Measurements from ENCODE around the gene SND1. TPM values are rescaled to one million over a fixed set of nuclear protein-coding genes. Genes with fewer than 3 reads are reported as not detected.

SND1 gene
- total and polyA plus RNA-seq, 4 donors: 59.4 to 214 (median 84.1) TPM

DNA sequence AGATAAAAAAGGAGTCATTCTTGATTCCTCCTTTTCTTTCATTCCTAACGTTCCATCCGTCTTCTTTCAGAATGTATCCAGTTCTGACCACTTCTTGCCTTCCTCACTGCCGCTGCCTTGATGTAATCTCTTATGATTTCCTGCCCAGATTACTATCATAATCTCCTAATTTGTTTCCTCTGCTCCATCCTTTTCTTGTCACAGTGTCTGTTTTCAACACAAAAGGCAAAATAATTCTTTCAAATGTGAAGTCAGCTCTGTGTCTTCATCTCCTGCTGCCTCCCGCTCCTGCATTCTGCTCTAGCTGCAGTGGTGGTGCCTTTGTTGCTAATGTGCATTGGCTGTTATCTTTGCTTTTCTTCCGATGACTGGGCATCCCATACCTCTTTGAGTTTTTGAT is 150.9 kb downstream of the SND1 start (continued):
- TF ChIP-seq, protein P1, sequence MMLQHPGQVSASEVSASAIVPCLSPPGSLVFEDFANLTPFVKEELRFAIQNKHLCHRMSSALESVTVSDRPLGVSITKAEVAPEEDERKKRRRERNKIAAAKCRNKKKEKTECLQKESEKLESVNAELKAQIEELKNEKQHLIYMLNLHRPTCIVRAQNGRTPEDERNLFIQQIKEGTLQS (IDR thresholded peaks at IDR 0.05): no peak
- TF ChIP-seq FOXA1 (IDR thresholded peaks at IDR 0.05): no peak

DNA sequence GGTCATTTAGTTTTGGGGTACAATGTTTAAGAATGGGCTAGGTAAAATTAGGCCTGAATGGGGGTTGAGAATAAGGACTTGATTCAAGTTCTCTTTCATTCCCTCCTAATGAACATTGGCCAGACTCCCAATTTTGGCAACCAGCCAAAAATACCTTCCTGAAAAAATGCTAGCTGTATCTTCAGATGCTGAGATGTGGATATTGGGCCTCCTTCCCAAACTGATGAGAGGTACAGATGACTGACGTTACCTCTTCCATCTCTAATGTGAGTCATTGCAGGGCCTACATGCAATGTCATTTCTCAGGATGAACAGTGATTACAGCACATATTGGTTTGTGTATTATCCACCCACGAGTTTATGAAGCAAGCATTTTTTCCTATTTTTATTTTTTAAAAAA is 151.6 kb downstream of the SND1 start:
- Histone ChIP-seq H3K4me3 (ENCODE audit: low read depth in 1 of 3, low read length in 3 of 3) (no peak overlapping the region), H3K9me3 (ENCODE audit: control insufficient read depth in 4 of 4, low read length in 3 of 4) (no peaks in the 10 kb centered on the region), H3K36me3 (ENCODE audit: control insufficient read depth in 4 of 4, insufficient read depth in 3 of 4, low read depth in 1 of 4, low read length in 3 of 4) (peaks cover 0 to 13% (median 2%) of the 10 kb centered on the region in 4 donors), H3K27ac (ENCODE audit: low read depth in 1 of 2, low read length in 2 of 2) (no peak overlapping the region), H3K27me3 (ENCODE audit: control insufficient read depth in 4 of 4, insufficient read depth in 4 of 4, low read length in 3 of 4) (no peaks in the 10 kb centered on the region), H3K9ac (ENCODE audit: low read depth in 1 of 2, low read length in 2 of 2) (no peak overlapping the region), H3K4me1 (ENCODE audit: control insufficient read depth in 4 of 4, insufficient read depth in 4 of 4, low read length in 3 of 4) (peaks cover 0 to 6% (median 4%) of the 10 kb centered on the region in 4 donors)
- WGBS: 84% methylated on average over 2 of the region's 2 CpGs
- TF ChIP-seq SP1 (IDR thresholded peaks at IDR 0.05): no peak
- no peak for TF ChIP-seq JUND (IDR thresholded peaks at IDR 0.05)
- TF ChIP-seq, protein P2, sequence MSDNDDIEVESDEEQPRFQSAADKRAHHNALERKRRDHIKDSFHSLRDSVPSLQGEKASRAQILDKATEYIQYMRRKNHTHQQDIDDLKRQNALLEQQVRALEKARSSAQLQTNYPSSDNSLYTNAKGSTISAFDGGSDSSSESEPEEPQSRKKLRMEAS (IDR thresholded peaks at IDR 0.05): no peak
- TF ChIP-seq HNF4G (IDR thresholded peaks at IDR 0.05): no peak
- DNase-seq (ENCODE audit: low spot score): no peak

DNA sequence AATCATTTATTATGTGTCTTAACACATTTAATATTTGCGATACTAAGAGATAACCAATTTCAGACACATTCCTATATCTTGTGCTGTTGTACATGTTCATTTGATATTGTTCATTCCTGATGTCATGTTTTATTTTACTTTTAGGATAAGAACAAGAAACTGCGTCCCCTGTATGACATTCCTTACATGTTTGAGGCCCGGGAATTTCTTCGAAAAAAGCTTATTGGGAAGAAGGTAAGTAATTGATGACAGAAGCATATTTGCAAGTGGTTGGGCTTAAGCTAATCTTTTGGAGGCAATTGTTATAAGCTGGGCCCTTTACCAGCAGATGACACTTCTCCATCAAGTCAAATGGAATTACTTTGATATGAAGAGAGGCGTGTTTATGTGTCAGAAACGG is 155.3 kb downstream of the SND1 start:
- Histone ChIP-seq H3K27me3 (ENCODE audit: control insufficient read depth in 4 of 4, insufficient read depth in 4 of 4, low read length in 3 of 4) (no peaks in the 10 kb centered on the region), H3K4me3 (ENCODE audit: low read depth in 1 of 3, low read length in 3 of 3) (no peak overlapping the region), H3K27ac (ENCODE audit: low read depth in 1 of 2, low read length in 2 of 2) (no peak overlapping the region), H3K4me1 (ENCODE audit: control insufficient read depth in 4 of 4, insufficient read depth in 4 of 4, low read length in 3 of 4) (peaks cover 0 to 3% (median 0%) of the 10 kb centered on the region in 4 donors), H3K9ac (ENCODE audit: low read depth in 1 of 2, low read length in 2 of 2) (no peak overlapping the region), H3K36me3 (ENCODE audit: control insufficient read depth in 4 of 4, insufficient read depth in 3 of 4, low read depth in 1 of 4, low read length in 3 of 4) (peaks cover 0 to 24% (median 7%) of the 10 kb centered on the region in 4 donors), H3K9me3 (ENCODE audit: control insufficient read depth in 4 of 4, low read length in 3 of 4) (no peaks in the 10 kb centered on the region)
- TF ChIP-seq FOXA2 (IDR thresholded peaks at IDR 0.05) (no peak), JUND (IDR thresholded peaks at IDR 0.05) (no peak)
- DNase-seq (ENCODE audit: low spot score): no peak
- 97% methylated on average over 6 of the region's 6 CpGs for WGBS

DNA sequence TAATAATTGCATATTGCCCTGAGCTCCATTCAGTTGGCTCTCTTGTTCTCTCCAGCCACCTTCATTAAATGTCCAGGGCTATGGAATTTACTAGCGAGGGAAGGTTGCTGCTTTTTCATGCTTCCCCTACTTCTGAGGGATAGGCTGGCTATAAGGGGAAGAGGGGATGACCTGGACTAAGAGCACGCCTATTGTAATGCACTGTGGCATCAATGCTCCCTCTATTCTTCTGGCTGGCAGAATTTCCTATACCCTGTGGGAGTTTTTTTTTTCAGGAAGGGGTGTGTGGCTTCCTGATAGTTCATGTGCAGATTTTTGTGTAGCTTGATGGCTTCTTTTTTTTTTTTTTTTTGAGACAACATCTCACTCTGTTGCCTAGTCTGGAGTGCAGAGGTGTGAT is 155.8 kb downstream of the SND1 start:
- H3K9me3 ChIP-seq (ENCODE audit: control insufficient read depth in 4 of 4, low read length in 3 of 4): no peaks in the 10 kb centered on the region
- H3K27ac ChIP-seq (ENCODE audit: low read depth in 1 of 2, low read length in 2 of 2): no peak overlapping the region
- no peak for DNase-seq (ENCODE audit: low spot score)
- H3K36me3 ChIP-seq (ENCODE audit: control insufficient read depth in 4 of 4, insufficient read depth in 3 of 4, low read depth in 1 of 4, low read length in 3 of 4): peaks cover 0 to 24% (median 7%) of the 10 kb centered on the region in 4 donors
- H3K27me3 ChIP-seq (ENCODE audit: control insufficient read depth in 4 of 4, insufficient read depth in 4 of 4, low read length in 3 of 4): no peaks in the 10 kb centered on the region
- WGBS: 92% methylated on average over 2 of the region's 2 CpGs
- TF ChIP-seq RXRA (IDR thresholded peaks at IDR 0.05) (no peak), SP1 (IDR thresholded peaks at IDR 0.05) (no peak), HNF4A (conservative IDR thresholded peaks at IDR 0.05) (no peak), EGR1 (IDR thresholded peaks at IDR 0.05; ENCODE audit: low read depth in 2 of 2) (no peak)
- TF ChIP-seq, protein P3, sequence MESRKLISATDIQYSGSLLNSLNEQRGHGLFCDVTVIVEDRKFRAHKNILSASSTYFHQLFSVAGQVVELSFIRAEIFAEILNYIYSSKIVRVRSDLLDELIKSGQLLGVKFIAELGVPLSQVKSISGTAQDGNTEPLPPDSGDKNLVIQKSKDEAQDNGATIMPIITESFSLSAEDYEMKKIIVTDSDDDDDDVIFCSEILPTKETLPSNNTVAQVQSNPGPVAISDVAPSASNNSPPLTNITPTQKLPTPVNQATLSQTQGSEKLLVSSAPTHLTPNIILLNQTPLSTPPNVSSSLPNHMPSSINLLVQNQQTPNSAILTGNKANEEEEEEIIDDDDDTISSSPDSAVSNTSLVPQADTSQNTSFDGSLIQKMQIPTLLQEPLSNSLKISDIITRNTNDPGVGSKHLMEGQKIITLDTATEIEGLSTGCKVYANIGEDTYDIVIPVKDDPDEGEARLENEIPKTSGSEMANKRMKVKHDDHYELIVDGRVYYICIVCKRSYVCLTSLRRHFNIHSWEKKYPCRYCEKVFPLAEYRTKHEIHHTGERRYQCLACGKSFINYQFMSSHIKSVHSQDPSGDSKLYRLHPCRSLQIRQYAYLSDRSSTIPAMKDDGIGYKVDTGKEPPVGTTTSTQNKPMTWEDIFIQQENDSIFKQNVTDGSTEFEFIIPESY (IDR thresholded peaks at IDR 0.05): no peak
- no peaks in the 10 kb centered on the region for H3K4me1 ChIP-seq (ENCODE audit: control insufficient read depth in 4 of 4, insufficient read depth in 4 of 4, low read length in 3 of 4)
- H3K4me3 ChIP-seq (ENCODE audit: low read depth in 1 of 3, low read length in 3 of 3): no peak overlapping the region
- no peak overlapping the region for H3K9ac ChIP-seq (ENCODE audit: low read depth in 1 of 2, low read length in 2 of 2)

Measured in liver (tissue), 9 donors.